Ishikawa (cell line): ENCODE measurements around the gene CYTH4.

Experiments
- CREB1 ChIP-seq: IDR thresholded peaks from 2 replicates; pipeline ENCODE4 v1.6.1; 2012; ENCODE audit warnings: low read depth
- EP300 ChIP-seq: IDR thresholded peaks from 2 replicates; pipeline ENCODE4 v1.6.1; 2012; ENCODE audit warnings: borderline replicate concordance
- RAD21 ChIP-seq: IDR thresholded peaks from 2 replicates; pipeline ENCODE4 v1.6.1; 2012; ENCODE audit warnings: low read depth
- TAF1 ChIP-seq: IDR thresholded peaks from 2 replicates; pipeline ENCODE4 v1.6.1; 2012; ENCODE audit warnings: low read depth, mild to moderate bottlenecking
- TCF12 ChIP-seq: IDR thresholded peaks from 2 replicates; pipeline ENCODE4 v1.6.1; 2012; ENCODE audit warnings: low read depth
- TF ChIP-seq, protein P1 (sequence below): IDR thresholded peaks from 2 replicates; pipeline ENCODE4 v1.6.1; 2012
- TF ChIP-seq, protein P2 (sequence below): IDR thresholded peaks from 2 replicates; pipeline ENCODE4 v1.6.1; 2012; ENCODE audit warnings: low read depth, mild to moderate bottlenecking

DNA sequence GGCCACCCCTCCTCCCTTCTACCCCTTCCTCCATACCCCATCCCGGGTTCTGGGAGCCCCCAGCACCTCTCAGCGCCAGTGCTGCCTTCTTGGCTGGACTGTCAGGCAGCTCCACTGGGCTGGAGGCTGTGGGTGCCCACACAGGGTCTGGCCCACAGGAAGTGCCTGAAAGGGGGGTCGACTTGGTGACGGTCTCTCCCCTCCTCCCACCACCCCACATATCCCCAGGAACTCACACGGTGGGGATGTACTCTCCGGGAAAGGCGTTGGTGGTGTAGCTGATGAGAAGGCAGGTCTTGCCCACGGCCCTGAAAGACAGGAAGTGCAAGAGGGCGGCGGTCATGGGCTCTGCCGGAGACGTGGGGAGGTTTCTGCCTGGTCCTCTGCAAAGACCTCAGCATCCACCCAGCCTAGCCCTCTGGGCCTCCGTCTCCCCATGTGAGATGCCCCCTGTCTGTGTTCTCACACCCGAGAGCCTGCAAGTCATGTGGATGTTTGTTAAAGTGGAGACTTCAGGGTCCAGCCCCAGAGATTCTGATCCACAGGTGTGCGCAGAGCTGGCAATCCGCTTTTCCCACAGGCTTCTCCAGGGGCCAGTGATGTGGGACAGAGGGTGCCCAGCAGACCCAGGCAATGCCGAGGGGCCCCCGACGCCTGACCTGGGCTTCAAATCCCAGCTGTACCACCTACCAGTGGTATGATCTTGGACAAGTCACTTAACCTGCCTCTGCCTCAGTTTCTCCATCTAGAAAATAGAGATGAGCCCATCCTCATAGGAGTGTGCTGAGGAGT, 40.8 kb upstream of the CYTH4 start:
- TF ChIP-seq, protein P1, sequence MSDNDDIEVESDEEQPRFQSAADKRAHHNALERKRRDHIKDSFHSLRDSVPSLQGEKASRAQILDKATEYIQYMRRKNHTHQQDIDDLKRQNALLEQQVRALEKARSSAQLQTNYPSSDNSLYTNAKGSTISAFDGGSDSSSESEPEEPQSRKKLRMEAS: no peak
- TF ChIP-seq TAF1 (no peak), CREB1 (no peak), RAD21 (no peak), EP300 (no peak), TCF12 (no peak)
- TF ChIP-seq, protein P2, sequence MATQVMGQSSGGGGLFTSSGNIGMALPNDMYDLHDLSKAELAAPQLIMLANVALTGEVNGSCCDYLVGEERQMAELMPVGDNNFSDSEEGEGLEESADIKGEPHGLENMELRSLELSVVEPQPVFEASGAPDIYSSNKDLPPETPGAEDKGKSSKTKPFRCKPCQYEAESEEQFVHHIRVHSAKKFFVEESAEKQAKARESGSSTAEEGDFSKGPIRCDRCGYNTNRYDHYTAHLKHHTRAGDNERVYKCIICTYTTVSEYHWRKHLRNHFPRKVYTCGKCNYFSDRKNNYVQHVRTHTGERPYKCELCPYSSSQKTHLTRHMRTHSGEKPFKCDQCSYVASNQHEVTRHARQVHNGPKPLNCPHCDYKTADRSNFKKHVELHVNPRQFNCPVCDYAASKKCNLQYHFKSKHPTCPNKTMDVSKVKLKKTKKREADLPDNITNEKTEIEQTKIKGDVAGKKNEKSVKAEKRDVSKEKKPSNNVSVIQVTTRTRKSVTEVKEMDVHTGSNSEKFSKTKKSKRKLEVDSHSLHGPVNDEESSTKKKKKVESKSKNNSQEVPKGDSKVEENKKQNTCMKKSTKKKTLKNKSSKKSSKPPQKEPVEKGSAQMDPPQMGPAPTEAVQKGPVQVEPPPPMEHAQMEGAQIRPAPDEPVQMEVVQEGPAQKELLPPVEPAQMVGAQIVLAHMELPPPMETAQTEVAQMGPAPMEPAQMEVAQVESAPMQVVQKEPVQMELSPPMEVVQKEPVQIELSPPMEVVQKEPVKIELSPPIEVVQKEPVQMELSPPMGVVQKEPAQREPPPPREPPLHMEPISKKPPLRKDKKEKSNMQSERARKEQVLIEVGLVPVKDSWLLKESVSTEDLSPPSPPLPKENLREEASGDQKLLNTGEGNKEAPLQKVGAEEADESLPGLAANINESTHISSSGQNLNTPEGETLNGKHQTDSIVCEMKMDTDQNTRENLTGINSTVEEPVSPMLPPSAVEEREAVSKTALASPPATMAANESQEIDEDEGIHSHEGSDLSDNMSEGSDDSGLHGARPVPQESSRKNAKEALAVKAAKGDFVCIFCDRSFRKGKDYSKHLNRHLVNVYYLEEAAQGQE: no peak
